ENCODE measurements around the gene CELSR1.

CELSR1 gene

GRCh38 chr22:46328797-46329196 lies 208.6 kb downstream of the CELSR1 start:
- TF ChIP-seq, protein P1, sequence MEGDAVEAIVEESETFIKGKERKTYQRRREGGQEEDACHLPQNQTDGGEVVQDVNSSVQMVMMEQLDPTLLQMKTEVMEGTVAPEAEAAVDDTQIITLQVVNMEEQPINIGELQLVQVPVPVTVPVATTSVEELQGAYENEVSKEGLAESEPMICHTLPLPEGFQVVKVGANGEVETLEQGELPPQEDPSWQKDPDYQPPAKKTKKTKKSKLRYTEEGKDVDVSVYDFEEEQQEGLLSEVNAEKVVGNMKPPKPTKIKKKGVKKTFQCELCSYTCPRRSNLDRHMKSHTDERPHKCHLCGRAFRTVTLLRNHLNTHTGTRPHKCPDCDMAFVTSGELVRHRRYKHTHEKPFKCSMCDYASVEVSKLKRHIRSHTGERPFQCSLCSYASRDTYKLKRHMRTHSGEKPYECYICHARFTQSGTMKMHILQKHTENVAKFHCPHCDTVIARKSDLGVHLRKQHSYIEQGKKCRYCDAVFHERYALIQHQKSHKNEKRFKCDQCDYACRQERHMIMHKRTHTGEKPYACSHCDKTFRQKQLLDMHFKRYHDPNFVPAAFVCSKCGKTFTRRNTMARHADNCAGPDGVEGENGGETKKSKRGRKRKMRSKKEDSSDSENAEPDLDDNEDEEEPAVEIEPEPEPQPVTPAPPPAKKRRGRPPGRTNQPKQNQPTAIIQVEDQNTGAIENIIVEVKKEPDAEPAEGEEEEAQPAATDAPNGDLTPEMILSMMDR (IDR thresholded peaks at IDR 0.05; ENCODE audit: extremely low read depth, insufficient read depth, missing control alignments) = no peak
- DNase-seq (ENCODE audit: low spot score) = no peak
- in situ Hi-C loops (cut with MboI; ENCODE audit: low pct_unique_long_range_greater_than_20kb, low sequenced_read_pairs, unreplicated experiment) = no loop called here

DNA sequence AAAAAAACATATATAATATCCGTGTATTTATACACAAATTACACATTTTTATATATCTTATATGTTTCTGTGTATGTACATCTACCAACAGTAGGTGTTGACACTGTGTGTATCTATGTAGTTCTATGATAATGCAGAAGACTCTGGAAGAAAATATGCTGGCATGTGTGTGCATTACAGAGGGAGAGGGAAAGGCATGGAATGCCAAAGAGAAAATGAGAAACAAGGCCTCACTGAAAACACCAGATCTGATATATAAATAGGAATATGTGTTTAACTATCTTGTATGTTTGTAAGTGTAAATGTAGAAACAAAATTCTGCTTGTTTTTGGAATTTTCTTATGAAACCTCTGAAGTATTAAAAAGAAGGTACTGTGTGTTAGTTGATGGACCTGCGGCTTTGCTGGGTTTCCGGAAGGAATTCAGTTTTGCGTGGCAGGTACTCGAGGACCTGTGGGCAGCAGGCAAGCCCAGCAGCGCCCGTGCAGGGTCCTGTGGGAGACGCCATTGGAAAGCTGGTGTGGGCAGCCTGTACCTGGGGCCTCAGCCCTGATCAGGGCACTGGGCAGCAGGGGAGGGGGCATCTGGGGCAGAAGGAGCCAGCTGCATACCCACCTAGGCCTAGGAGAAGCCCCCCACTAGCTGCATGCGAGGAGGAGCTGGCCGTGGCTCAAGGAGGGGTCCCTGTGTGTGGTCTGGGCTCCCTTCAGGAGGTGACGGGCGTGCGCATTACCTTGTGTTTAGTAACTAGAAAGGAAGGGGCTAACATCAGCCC lies 209.5 kb downstream of the CELSR1 start:
- in situ Hi-C loops (cut with MboI; ENCODE audit: low pct_unique_long_range_greater_than_20kb, low sequenced_read_pairs, unreplicated experiment) = no loop called here
- TF ChIP-seq, protein P1 (IDR thresholded peaks at IDR 0.05; ENCODE audit: extremely low read depth, insufficient read depth, missing control alignments) = no peak
- DNase-seq (ENCODE audit: low spot score) = no peak

- DNase-seq (ENCODE audit: low spot score) = no peak
- in situ Hi-C loops (cut with MboI; ENCODE audit: low pct_unique_long_range_greater_than_20kb, low sequenced_read_pairs, unreplicated experiment) = no loop called here
- TF ChIP-seq, protein P1 (IDR thresholded peaks at IDR 0.05; ENCODE audit: extremely low read depth, insufficient read depth, missing control alignments) = no peak
Observed at GRCh38 chr22:46326066-46326680, 211.2 kb downstream of the CELSR1 start.

DNA sequence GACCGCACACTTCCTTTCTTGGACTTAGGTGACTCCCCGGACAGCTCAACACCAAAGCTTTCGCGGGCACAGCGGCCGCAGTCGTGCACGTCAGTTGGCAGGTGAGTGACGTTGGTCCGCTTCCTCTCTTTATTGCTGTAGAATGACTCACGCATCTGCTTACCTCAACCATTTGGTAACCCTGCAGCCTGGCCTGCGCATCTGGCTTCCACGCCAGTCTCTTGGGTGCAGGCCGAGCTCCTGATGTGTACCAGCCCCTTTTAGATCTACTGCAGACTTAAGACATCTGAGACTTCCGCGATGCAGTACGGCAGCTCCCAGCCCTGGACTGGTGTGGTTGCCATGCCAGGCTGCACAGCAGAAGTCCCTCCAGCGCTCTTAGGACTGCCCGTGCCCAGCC lies 214.3 kb downstream of the CELSR1 start:
- DNase-seq (ENCODE audit: low spot score) = no peak
- TF ChIP-seq, protein P1 (IDR thresholded peaks at IDR 0.05; ENCODE audit: extremely low read depth, insufficient read depth, missing control alignments) = no peak
- in situ Hi-C loops (cut with MboI; ENCODE audit: low pct_unique_long_range_greater_than_20kb, low sequenced_read_pairs, unreplicated experiment) = no loop called here

- in situ Hi-C loops (cut with MboI; ENCODE audit: low pct_unique_long_range_greater_than_20kb, low sequenced_read_pairs, unreplicated experiment) = no loop called here
- TF ChIP-seq, protein P1 (IDR thresholded peaks at IDR 0.05; ENCODE audit: extremely low read depth, insufficient read depth, missing control alignments) = no peak
- no peak for DNase-seq (ENCODE audit: low spot score)
Observed at GRCh38 chr22:46322711-46323110, 214.7 kb downstream of the CELSR1 start.

DNA sequence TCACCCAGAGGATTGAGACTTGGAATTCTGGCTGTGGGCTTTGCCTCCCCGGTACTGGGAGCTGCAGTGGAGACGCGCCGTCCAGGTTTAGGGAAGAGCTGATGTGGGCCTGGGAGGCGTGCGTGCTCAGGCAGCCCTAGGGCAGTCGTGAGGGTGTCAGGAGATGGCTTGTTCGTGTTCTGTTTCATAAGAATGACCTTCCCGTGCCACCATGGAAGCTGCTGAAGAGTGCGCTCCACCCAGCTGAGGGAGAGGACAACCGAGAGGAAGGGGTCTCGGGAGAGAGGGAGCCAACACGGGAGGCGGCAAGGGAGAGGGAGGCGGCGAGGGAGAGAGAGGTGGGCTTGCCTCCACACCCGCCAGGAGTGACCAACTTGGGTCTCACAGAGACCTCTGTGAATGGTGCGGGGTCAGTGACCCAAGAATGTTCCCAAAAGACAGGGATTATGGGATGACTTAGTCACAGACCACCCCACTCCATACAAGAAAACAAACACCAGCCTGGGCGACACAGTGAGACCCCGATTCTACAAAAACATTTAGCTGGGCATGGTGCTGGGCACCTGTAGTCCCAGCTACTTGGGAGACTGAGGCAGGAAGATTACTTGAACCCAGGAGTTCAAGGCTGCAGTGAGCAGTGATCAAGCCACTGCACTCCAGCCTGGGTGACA lies 216.6 kb downstream of the CELSR1 start:
- TF ChIP-seq, protein P1 (IDR thresholded peaks at IDR 0.05; ENCODE audit: extremely low read depth, insufficient read depth, missing control alignments) = no peak
- no peak for DNase-seq (ENCODE audit: low spot score)
- in situ Hi-C loops (cut with MboI; ENCODE audit: low pct_unique_long_range_greater_than_20kb, low sequenced_read_pairs, unreplicated experiment) = no loop called here

All from GM13977 (cell line).